SK-N-SH (cell line): ENCODE data around the gene SHROOM1.

Source experiments
- CTCF ChIP-seq: fragments of 200-600 bp; sonication (generic); IDR thresholded peaks from 2 replicates; pipeline ENCODE4 v1.6.1; 2017; ENCODE audit warnings: antibody characterized with exemption, mild to moderate bottlenecking, moderate library complexity
- EZH2phosphoT487 ChIP-seq: fragments of 200-600 bp; sonication (generic); IDR thresholded peaks from 2 replicates; pipeline ENCODE4 v1.6.1; 2017; ENCODE audit warnings: low read depth, mixed run types, mild to moderate bottlenecking, antibody characterized with exemption, moderate library complexity, borderline replicate concordance
- NRF1 ChIP-seq: IDR thresholded peaks from 2 replicates; pipeline ENCODE4 v1.6.1; 2012; ENCODE audit warnings: low read depth, mild to moderate bottlenecking, low read length
- USF2 ChIP-seq: fragments of 150-350 bp; IDR thresholded peaks from 2 replicates; pipeline ENCODE4 v1.6.1; 2017; ENCODE audit warnings: antibody characterized with exemption, low read length, low read depth, borderline replicate concordance

GRCh38 chr5:132812123-132812765 lies 18.2 kb downstream of the SHROOM1 start:
- TF ChIP-seq CTCF (no peak), EZH2phosphoT487 (no peak), NRF1 (no peak), USF2 (no peak)
